Hepatocyte (in vitro differentiated cells): Measurements from ENCODE around the gene PDLIM1. TPM values are rescaled to one million over a fixed set of nuclear protein-coding genes. Genes with fewer than 3 reads are reported as not detected.

Source experiments
- polyA plus RNA-seq: library from polyadenylated mRNA; unstranded; fragments of >200 nt; fragmentation: Nextera tagmentation; extraction: Ambion mirVana; gene quantifications from 2 replicates; pipeline ENCODE4 v1.2.1, GENCODE V29; 2016
- total RNA-seq: library from RNA; depleted of rRNA; stranded (reverse); fragments of >200 nt; gene quantifications from 2 replicates; pipeline ENCODE4 v1.2.3, GENCODE V29; 2014

Gene PDLIM1
- total and polyA plus RNA-seq, 2 experiments from 2014 or later = 58.2 to 176 TPM

Other genes starting within 250 kb of the PDLIM1 start
- gene CYP2C8, start 221.5 kb downstream of the PDLIM1 start, total RNA-seq = 3.7 and 4.1 TPM in 2 replicates
- 1.5 and 2.2 TPM in 2 replicates for gene CYP2C8, start 221.5 kb downstream of the PDLIM1 start, polyA plus RNA-seq
- gene ACSM6, start 96.8 kb downstream of the PDLIM1 start, total RNA-seq = not detected in 2 replicates
- gene ACSM6, start 96.8 kb downstream of the PDLIM1 start, polyA plus RNA-seq = 0.10 TPM in 1 of 2 replicates, not detected in the other